NCI-H128 (cell line): ENCODE measurements around the gene RPS15A.

Experiments
- DNase-seq: peaks from one replicate; lab custom pipeline; 2025; ENCODE audit not compliant: unreplicated experiment; lab: John Stamatoyannopoulos, UW

RPS15A gene

GRCh38 chr16:18789850-18790706 lies at the start of gene RPS15A:
RPS15A (minus strand) TSS chr16:18790334; CDS start chr16:18789113, 1,221 bp downstream.
- DNase-seq: peak; percentile 83

- no peak for DNase-seq
Observed at GRCh38 chr16:18839555-18839954, 49.4 kb upstream of the RPS15A start.

GRCh38 chr16:18836702-18837101 lies 46.6 kb upstream of the RPS15A start:
- DNase-seq: no peak

GRCh38 chr16:18834864-18835263 lies 44.7 kb upstream of the RPS15A start:
- no peak for DNase-seq

GRCh38 chr16:18833707-18834505 lies 43.8 kb upstream of the RPS15A start:
- no peak for DNase-seq

- no peak for DNase-seq
Observed at GRCh38 chr16:18832613-18833012, 42.5 kb upstream of the RPS15A start.

GRCh38 chr16:18832006-18832405 lies 41.9 kb upstream of the RPS15A start:
- DNase-seq: no peak

- no peak for DNase-seq
Observed at GRCh38 chr16:18829251-18829650, 39.1 kb upstream of the RPS15A start.

- DNase-seq: no peak
Observed at GRCh38 chr16:18827890-18828289, 37.8 kb upstream of the RPS15A start.

- no peak for DNase-seq
Observed at GRCh38 chr16:18816286-18816685, 26.2 kb upstream of the RPS15A start.

- no peak for DNase-seq
Observed at GRCh38 chr16:18811925-18812324, 21.8 kb upstream of the RPS15A start.

- no peak for DNase-seq
Observed at GRCh38 chr16:18809165-18809564, 19.0 kb upstream of the RPS15A start.

GRCh38 chr16:18805257-18805773 lies 15.2 kb upstream of the RPS15A start:
- DNase-seq: no peak

GRCh38 chr16:18804540-18804939 lies 14.4 kb upstream of the RPS15A start:
- no peak for DNase-seq

GRCh38 chr16:18803569-18804462 lies 13.7 kb upstream of the RPS15A start:
- no peak for DNase-seq

GRCh38 chr16:18802767-18803343 lies 12.7 kb upstream of the RPS15A start:
- no peak for DNase-seq

GRCh38 chr16:18801145-18801972 lies 11.2 kb upstream of the RPS15A start, which contains the start of gene ARL6IP1:
ARL6IP1 (minus strand) TSS chr16:18801549; CDS start chr16:18801466, 83 bp downstream.
- DNase-seq: peak; percentile 97

GRCh38 chr16:18800775-18801144 lies 10.6 kb upstream of the RPS15A start:
- DNase-seq: no peak

GRCh38 chr16:18800293-18800692 lies 10.2 kb upstream of the RPS15A start:
- DNase-seq: no peak

GRCh38 chr16:18799500-18799899 lies 9.4 kb upstream of the RPS15A start:
- no peak for DNase-seq
